22Rv1 (cell line): Measurements from ENCODE around the gene SCGB1D4.

Experiments
- ZFX ChIP-seq: fragments of 450-650 bp; IDR thresholded peaks from 2 replicates; pipeline ENCODE4 v1.6.1; 2017; ENCODE audit warnings: antibody characterized with exemption, borderline replicate concordance
- TF ChIP-seq, protein P1 (sequence below): fragments of 450-650 bp; IDR thresholded peaks from 2 replicates; pipeline ENCODE4 v1.5.1; 2017; ENCODE audit warnings: mild to moderate bottlenecking

GRCh38 chr11:62307950-62308349 is 9.1 kb upstream of the SCGB1D4 start:
- TF ChIP-seq, protein P1, sequence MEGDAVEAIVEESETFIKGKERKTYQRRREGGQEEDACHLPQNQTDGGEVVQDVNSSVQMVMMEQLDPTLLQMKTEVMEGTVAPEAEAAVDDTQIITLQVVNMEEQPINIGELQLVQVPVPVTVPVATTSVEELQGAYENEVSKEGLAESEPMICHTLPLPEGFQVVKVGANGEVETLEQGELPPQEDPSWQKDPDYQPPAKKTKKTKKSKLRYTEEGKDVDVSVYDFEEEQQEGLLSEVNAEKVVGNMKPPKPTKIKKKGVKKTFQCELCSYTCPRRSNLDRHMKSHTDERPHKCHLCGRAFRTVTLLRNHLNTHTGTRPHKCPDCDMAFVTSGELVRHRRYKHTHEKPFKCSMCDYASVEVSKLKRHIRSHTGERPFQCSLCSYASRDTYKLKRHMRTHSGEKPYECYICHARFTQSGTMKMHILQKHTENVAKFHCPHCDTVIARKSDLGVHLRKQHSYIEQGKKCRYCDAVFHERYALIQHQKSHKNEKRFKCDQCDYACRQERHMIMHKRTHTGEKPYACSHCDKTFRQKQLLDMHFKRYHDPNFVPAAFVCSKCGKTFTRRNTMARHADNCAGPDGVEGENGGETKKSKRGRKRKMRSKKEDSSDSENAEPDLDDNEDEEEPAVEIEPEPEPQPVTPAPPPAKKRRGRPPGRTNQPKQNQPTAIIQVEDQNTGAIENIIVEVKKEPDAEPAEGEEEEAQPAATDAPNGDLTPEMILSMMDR, result no peak
- TF ChIP-seq ZFX, result no peak
